ENCODE measurements around the gene APLP2.
"Not testable (repeated sequence)": the region's sequence is repeated elsewhere in the genome, so short reads cannot be mapped to it uniquely, and the experiment has no call there.

The APLP2 gene

DNA sequence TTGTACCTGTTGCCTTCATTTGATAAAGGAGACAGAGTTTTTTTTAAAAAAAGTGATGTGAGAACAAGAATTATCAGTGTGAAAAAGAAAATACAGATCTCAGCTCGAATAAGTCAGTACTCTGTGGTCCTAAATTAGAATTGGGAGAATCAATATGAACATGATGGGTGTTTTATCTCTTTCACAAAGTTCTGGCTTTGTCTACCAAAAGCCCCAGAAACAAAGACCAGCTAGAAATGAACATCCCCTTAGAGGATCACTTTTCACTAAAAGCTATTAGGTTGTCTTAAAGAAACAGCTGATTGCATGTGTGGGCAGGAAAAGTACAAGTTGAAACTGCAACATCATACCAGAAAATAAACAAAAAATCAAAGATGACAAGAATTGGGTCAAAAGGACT, 81.5 kb downstream of the APLP2 start:
- no peak for DNase-seq

DNA sequence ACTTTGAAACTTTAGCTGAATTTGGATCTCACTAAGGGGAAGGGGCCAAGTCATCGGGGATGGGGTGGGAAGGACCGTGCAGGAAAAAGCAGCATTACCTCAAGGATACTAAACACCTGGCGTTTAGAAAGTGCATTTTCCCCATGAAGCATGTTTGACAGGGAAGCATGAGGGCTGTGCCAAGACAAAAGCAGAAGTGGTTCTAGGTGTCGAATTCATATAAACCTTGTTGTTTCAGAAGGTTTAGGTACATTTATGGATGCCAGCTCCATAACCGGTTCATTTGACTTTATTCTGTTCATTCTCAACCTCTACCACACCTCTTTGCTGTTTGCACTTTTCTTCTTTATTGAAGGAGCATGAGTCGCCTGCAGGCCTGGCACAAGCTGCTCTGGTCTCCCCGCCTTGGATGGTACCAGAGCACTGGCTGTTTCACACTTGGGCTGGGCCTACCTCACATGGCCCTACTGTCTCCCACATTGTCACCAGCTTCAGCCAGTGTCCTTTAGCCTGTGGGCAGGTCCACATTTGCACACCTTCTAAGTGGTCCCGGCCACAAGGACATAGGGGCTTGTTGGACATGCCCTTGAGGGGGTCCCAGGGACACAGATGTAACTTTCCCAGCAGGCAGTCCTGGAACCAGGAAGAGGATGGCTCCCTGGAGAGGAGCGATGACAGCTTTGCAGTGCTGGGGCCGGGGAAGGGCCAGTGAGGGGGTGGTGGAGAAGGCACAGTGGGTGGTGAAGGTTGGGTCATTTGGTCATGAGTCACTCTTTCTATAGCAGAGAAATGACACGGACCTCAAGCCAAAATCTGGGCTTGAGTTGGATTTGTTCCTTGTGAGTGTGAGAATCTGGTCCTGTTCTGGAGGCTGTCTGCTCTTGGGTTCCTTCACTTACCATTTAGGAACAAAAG, 86.7 kb downstream of the APLP2 start:
- no peak for DNase-seq

- no peak for DNase-seq
Observed at GRCh38 chr11:130157101-130157500, 87.4 kb downstream of the APLP2 start.

- DNase-seq: no peak
Observed at GRCh38 chr11:130157840-130158239, 88.1 kb downstream of the APLP2 start.

DNA sequence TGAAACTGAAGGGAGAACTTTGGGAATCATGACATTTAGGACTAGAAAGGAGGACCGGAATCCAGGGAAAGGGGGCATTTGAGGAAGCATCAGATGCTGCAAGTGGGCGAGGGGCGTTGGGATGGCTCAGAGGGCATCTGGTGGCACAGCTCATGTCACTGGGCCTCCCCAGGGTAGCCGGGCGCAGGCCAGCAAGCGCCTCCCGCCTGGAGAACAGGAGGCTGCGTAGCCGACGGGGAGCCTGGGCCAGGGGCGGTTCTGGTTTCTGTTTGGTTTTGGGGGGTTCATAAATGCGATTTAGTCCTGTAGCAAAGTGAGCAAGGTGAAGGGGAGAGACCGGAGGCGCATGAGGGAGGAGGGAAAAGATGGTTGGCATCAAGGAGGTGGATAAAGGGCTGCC, 89.4 kb downstream of the APLP2 start:
- DNase-seq: no peak

GRCh38 chr11:130159657-130160497, 90.2 kb downstream of the APLP2 start, which contains the start of gene ST14:
ST14 (plus strand) TSS chr11:130159782; CDS start chr11:130159980, 198 bp downstream.
- DNase-seq: no peak

- no peak for DNase-seq
Observed at GRCh38 chr11:130160498-130161155, 90.9 kb downstream of the APLP2 start.

GRCh38 chr11:130161441-130162145, 91.9 kb downstream of the APLP2 start:
- no peak for DNase-seq

GRCh38 chr11:130162733-130163132, 93.0 kb downstream of the APLP2 start:
- DNase-seq: no peak

DNA sequence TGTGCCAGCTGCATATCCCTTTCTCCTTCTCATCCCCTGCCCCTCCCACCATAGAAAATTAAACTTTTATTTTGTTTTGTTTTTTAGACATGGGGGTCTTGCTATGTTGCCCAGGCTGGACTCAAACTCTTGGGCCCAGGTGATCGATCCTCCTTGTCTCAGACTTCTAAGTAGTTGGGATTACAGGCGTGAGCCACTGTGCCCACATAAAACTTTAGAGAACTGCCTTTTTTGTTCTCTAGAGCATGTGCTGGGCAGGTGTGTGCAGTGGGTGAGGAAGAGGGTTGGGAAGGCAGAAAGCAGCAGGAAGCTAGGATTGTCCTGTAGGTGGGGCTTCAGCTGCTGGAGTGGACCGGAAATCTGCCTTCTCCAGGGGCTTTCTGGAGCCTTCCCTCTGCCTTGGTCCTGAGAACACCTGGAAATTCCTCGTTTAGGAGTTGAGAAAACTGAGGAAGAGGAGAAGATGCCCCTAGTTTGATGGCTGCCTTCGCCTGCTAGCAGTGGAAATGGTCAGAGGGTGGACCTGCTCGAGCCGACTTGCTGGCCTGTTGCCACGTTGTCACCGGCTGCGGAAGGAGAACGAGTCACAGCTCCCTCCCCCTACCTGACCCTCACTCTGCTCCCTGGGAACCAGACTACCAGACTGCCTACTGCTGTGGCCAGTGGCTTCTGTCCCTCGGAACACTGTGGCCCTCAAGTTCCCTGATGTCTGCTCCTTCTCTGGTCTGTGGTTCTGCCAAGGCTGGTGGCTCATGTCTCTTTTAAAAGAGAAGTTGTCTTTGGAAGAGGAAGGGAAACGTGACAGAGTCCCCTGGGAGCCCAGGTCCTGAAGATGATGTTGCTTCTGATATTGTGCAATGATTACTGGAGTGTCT, 93.9 kb downstream of the APLP2 start:
- no peak for DNase-seq

GRCh38 chr11:130164221-130164570, 94.5 kb downstream of the APLP2 start:
- no peak for DNase-seq

DNA sequence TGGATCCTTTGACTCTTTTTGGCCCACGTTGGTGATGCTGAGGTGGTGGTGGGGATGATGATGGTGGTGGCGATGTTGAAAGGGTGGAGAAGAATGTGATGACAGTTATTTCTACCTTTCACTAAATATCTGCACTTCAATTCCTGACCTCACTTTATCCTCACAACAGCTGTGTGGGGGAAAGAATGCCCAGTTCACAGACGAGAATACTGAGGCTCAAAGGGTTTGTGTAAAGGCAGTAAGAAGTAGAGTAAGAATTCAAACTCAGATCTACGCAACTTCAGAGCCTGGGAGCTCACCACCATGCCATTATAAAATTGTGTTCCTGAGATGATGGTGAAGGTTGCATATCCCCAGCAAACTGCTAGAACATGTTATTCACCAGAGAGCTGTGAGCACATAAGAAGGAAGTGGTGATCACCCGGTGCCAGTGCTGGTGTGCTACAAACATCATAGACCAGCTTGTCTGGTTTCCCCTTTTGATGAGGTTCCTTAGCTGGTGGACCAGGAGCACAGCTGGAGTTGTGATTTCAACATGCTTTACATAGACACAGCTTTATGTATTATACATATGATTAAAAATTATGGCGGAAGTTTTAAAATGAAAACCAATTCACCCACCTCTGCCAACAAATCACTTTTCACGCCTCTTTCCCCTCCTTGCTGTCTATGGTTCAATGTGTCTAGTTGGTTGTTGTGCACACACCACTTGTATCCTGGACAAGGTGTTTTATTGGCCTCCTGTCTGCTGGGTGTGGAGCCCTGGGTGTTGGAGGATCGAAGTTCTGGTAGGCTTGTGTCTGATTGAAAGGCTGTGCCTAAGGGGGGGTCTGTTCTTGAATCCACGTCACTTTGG, 96.1 kb downstream of the APLP2 start:
- DNase-seq: no peak

GRCh38 chr11:130166457-130166784, 96.7 kb downstream of the APLP2 start:
- DNase-seq: no peak

GRCh38 chr11:130167146-130167545, 97.5 kb downstream of the APLP2 start:
- no peak for DNase-seq

DNA sequence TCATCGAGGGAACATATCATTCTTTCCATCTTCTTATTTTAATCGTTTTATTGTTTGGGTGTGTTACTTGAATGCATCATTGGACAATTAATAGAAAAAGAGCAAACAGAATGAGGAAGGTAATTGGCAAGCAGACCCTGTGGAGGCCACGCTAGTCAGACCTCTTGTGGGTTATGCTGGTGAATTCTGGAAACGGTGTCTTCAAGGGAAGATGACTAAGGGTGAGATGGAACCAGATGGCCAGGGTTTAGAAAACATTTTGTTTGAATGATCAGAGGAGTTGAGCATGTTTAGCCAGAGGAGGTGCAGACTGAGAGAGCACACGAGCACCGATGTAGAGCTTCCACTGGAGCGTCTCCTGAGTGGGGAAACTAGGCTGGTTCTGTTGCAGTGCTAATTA, 98.4 kb downstream of the APLP2 start:
- no peak for DNase-seq

DNA sequence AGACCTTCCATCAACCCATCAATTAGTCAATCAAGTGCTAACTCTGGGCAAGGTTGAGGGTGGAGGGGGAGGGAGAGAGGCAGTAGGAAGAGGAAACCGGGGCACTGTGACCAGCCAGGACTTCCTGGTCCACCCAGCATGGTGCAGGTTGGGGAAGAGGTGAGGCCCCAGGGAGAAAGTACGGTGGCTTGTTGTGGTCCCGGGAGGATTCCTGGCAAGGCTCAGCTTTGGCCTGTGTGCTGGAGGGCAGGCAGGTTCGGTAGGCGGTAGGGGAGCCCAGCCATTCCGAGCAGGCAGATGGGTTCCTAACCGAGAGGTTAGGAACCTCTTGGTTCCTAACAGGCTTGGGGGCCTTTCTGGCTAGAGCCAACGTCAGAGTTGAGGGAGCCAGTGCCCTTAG, 100.7 kb downstream of the APLP2 start:
- no peak for DNase-seq

DNA sequence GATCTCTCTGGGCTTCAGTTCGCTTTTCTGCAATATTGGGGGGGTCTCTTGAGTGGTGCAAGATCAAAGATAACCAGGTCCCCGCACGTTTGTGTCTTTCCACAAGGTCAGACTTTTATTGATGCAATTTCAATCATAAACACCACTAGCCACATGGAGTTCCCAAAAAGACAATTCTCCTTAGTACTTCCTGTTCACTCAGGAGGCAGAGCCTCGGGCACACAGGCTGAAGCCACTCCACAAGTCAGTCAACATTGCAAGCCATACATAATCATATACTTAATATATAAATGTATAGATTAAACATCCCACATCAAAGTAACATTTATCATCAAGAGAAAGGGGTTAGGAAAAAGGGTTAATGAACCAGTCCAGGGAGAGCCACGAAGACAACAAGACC, 101.8 kb downstream of the APLP2 start:
- no peak for DNase-seq

GRCh38 chr11:130172001-130172400, 102.3 kb downstream of the APLP2 start:
- not testable (repeated sequence) for DNase-seq

DNA sequence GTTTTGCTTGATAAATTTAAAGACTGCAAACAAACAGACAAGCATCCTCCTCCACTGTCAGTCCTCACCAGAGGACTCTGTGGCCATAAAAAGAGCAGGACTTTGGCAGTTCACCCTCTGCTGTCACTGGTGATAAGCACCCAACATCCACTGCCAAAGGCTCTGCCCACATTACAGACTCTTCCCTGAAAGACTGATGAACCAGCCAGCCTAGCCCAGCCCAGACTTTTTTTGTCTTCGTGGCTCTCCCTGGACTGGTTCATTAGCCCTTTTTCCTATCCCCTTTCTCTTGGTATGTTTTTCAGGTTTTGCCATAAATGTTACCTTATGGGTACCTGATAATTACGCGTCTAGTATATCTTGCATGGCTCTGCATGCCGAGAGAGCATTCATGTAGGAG, 104.9 kb downstream of the APLP2 start:
- no peak for DNase-seq

- DNase-seq: no peak
Observed at GRCh38 chr11:130175898-130176297, 106.2 kb downstream of the APLP2 start.

- no peak for DNase-seq
Observed at GRCh38 chr11:130177782-130178181, 108.1 kb downstream of the APLP2 start.

Data from femur (tissue), 1 donor.